Adipose tissue (tissue), 3 donors: ENCODE results near the gene RREB1. TPM values are rescaled to one million over a fixed set of nuclear protein-coding genes. Genes with fewer than 3 reads are reported as not detected.

Experiments used
- H3K27ac ChIP-seq: one replicate; pipeline ENCODE4 v1.5.1; 2013; ENCODE audit warnings: low read depth, low read length
- WGBS, 3 donors: extraction: QIAGEN DNeasy Blood & Tissue Kit; methylation state at CpG; one replicate each; pipeline ENCODE4 v1.1.7; 2013; 5-methylcytosine and 5-hydroxymethylcytosine counted together
- polyA plus RNA-seq, 3 donors: library from polyadenylated mRNA; stranded (reverse); fragments of 200-250 nt; gene quantifications; one replicate each; pipeline ENCODE4 v1.2.3, GENCODE V29; 2013
- donor health status: healthy with polysubstance abuse.
- donor health status: Bipolar disorder and iron deficiency.
- donor health status: healthy.

Gene RREB1
- polyA plus RNA-seq, 3 donors: 6.2 to 14.5 (median 9.6) TPM

GRCh38 chr6:7171119-7171518 lies 63.4 kb downstream of the RREB1 start:
- peak overlapping the region; percentile 31 for H3K27ac ChIP-seq
- 27 to 71% (median 66%) methylated on average over 10 of the region's 10 CpGs for WGBS, 3 donors

- WGBS, 3 donors: 89 to 92% (median 90%) methylated on average over 5 of the region's 5 CpGs
- no peak overlapping the region for H3K27ac ChIP-seq
Measured at GRCh38 chr6:7171733-7172132, 64.0 kb downstream of the RREB1 start.

- WGBS, 3 donors: 56 to 68% (median 60%) methylated on average over 7 of the region's 7 CpGs
- no peak overlapping the region for H3K27ac ChIP-seq
Measured at GRCh38 chr6:7172649-7173048, 64.9 kb downstream of the RREB1 start.

- H3K27ac ChIP-seq: no peak overlapping the region
- WGBS, 3 donors: 61 to 77% (median 64%) methylated on average over 9 of the region's 9 CpGs
Measured at GRCh38 chr6:7173843-7174503, 66.2 kb downstream of the RREB1 start.

GRCh38 chr6:7175462-7175861 lies 67.7 kb downstream of the RREB1 start:
- no peak overlapping the region for H3K27ac ChIP-seq
- WGBS, 3 donors: 61 to 69% (median 62%) methylated on average over 5 of the region's 5 CpGs

GRCh38 chr6:7176208-7176607 lies 68.4 kb downstream of the RREB1 start:
- no peak overlapping the region for H3K27ac ChIP-seq
- WGBS, 3 donors: 58 to 79% (median 72%) methylated on average over 5 of the region's 5 CpGs

- 88 to 94% (median 93%) methylated on average over 4 of the region's 4 CpGs for WGBS, 3 donors
- H3K27ac ChIP-seq: no peak overlapping the region
Measured at GRCh38 chr6:7178280-7178679, 70.5 kb downstream of the RREB1 start.

GRCh38 chr6:7180751-7181150 lies 73.0 kb downstream of the RREB1 start:
- H3K27ac ChIP-seq: no peak overlapping the region
- 88 to 93% (median 89%) methylated on average over 4 of the region's 4 CpGs for WGBS, 3 donors

GRCh38 chr6:7183707-7184106 lies 75.9 kb downstream of the RREB1 start:
- H3K27ac ChIP-seq: no peak overlapping the region
- 62 to 90% (median 85%) methylated on average over 3 of the region's 3 CpGs for WGBS, 3 donors

- no peak overlapping the region for H3K27ac ChIP-seq
- 92 to 96% (median 95%) methylated on average over 1 of the region's 1 CpG for WGBS, 3 donors
Measured at GRCh38 chr6:7184502-7184901, 76.7 kb downstream of the RREB1 start.

- H3K27ac ChIP-seq: no peak overlapping the region
- 88 to 97% (median 91%) methylated on average over 4 of the region's 4 CpGs for WGBS, 3 donors
Measured at GRCh38 chr6:7185561-7185960, 77.8 kb downstream of the RREB1 start.

GRCh38 chr6:7188492-7188891 lies 80.7 kb downstream of the RREB1 start:
- 64 to 77% (median 76%) methylated on average over 5 of the region's 5 CpGs for WGBS, 3 donors

GRCh38 chr6:7189101-7189758 lies 81.5 kb downstream of the RREB1 start:
- H3K27ac ChIP-seq: no peak overlapping the region
- WGBS, 3 donors: 48 to 95% (median 90%) methylated on average over 9 of the region's 9 CpGs

More at GRCh38 chr6:7188492-7188891, 80.7 kb downstream of the RREB1 start:
- no peak overlapping the region for H3K27ac ChIP-seq

- 94 to 96% (median 94%) methylated on average over 2 of the region's 2 CpGs for WGBS, 3 donors
- no peak overlapping the region for H3K27ac ChIP-seq
Measured at GRCh38 chr6:7190791-7191190, 83.0 kb downstream of the RREB1 start.

- H3K27ac ChIP-seq: no peak overlapping the region
- 96 to 97% (median 97%) methylated on average over 2 of the region's 2 CpGs for WGBS, 3 donors
Measured at GRCh38 chr6:7193122-7193521, 85.4 kb downstream of the RREB1 start.

- no peak overlapping the region for H3K27ac ChIP-seq
- WGBS, 3 donors: 63 to 93% (median 91%) methylated on average over 3 of the region's 3 CpGs
Measured at GRCh38 chr6:7194657-7195056, 86.9 kb downstream of the RREB1 start.

- 43 to 70% (median 69%) methylated on average over 9 of the region's 9 CpGs for WGBS, 3 donors
- H3K27ac ChIP-seq: no peak overlapping the region
Measured at GRCh38 chr6:7195339-7196018, 87.7 kb downstream of the RREB1 start.

- WGBS, 3 donors: 11 to 49% (median 43%) methylated on average over 7 of the region's 7 CpGs
- no peak overlapping the region for H3K27ac ChIP-seq
Measured at GRCh38 chr6:7196019-7196402, 88.2 kb downstream of the RREB1 start.

GRCh38 chr6:7196685-7197283 lies 89.0 kb downstream of the RREB1 start:
- 60 to 76% (median 67%) methylated on average over 4 of the region's 4 CpGs for WGBS, 3 donors
- no peak overlapping the region for H3K27ac ChIP-seq
